ENCODE results near the gene LRRC7. TPM values are rescaled to one million over a fixed set of nuclear protein-coding genes. Genes with fewer than 3 reads are reported as not detected.
"Not testable (repeated sequence)": the region's sequence is repeated elsewhere in the genome, so short reads cannot be mapped to it uniquely, and the experiment has no call there.

The LRRC7 gene
- total RNA-seq, 3 donors from 2014 or later (not counting 1 experiment from before 2014, with no cell fraction given) = not detected

DNA sequence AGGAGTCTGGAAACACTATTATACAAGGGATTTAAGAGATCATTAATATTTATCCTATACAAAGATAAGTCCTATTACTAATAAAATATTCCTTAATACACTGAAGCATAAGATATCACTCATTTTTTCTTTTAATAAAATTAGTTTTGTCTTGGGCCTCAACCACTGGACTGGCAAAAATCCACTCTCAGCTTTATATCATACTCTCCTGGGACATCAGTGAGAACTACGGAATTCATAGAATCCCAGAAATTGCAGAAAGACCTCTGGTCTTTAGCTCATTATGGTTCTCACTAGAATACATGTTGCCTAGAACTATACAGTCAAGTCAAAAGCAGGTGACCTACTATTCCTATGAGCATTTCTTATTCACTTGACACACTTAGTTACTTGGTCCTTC is 352.7 kb downstream of the LRRC7 start:
- TF ChIP-seq, protein P1, sequence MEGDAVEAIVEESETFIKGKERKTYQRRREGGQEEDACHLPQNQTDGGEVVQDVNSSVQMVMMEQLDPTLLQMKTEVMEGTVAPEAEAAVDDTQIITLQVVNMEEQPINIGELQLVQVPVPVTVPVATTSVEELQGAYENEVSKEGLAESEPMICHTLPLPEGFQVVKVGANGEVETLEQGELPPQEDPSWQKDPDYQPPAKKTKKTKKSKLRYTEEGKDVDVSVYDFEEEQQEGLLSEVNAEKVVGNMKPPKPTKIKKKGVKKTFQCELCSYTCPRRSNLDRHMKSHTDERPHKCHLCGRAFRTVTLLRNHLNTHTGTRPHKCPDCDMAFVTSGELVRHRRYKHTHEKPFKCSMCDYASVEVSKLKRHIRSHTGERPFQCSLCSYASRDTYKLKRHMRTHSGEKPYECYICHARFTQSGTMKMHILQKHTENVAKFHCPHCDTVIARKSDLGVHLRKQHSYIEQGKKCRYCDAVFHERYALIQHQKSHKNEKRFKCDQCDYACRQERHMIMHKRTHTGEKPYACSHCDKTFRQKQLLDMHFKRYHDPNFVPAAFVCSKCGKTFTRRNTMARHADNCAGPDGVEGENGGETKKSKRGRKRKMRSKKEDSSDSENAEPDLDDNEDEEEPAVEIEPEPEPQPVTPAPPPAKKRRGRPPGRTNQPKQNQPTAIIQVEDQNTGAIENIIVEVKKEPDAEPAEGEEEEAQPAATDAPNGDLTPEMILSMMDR (IDR thresholded peaks at IDR 0.05) = no peak
- intact Hi-C loops (cut with micrococcal nuclease) = no loop called here
- Histone ChIP-seq H3K27ac (ENCODE audit: low read length) (no peak overlapping the region), H3K27me3 (ENCODE audit: control insufficient read depth, insufficient read depth, low read length) (no peaks in the 10 kb centered on the region), H3K36me3 (ENCODE audit: control insufficient read depth, insufficient read depth, low read length) (no peaks in the 10 kb centered on the region), H3K9me3 (ENCODE audit: control insufficient read depth, insufficient read depth, low read length) (peaks cover 5% of the 10 kb centered on the region), H3K4me1 (ENCODE audit: control insufficient read depth, insufficient read depth, low read length) (no peaks in the 10 kb centered on the region), H3K4me3 (ENCODE audit: low read length) (no peak overlapping the region)
- Mint-ChIP-seq H3K4me1 (no peaks in the 10 kb centered on the region), H3K27me3 (ENCODE audit: low read depth in 2 of 2) (no peaks in the 10 kb centered on the region), H3K27ac (no peak overlapping the region), H3K36me3 (no peaks in the 10 kb centered on the region), H3K9me3 (peaks cover 5 to 10% of the 10 kb centered on the region in 2 donors), H3K4me3 (no peak overlapping the region)
- 90% methylated on average over 1 of the region's 1 CpG for WGBS (ENCODE audit: insufficient coverage)
- ATAC-seq = no peak
- DNase-seq = no peak

GRCh38 chr1:69921486-69921885 is 353.8 kb downstream of the LRRC7 start:
- H3K27me3 Mint-ChIP-seq (ENCODE audit: low read depth in 2 of 2) = no peaks in the 10 kb centered on the region
- TF ChIP-seq, protein P1 (IDR thresholded peaks at IDR 0.05) = no peak

DNA sequence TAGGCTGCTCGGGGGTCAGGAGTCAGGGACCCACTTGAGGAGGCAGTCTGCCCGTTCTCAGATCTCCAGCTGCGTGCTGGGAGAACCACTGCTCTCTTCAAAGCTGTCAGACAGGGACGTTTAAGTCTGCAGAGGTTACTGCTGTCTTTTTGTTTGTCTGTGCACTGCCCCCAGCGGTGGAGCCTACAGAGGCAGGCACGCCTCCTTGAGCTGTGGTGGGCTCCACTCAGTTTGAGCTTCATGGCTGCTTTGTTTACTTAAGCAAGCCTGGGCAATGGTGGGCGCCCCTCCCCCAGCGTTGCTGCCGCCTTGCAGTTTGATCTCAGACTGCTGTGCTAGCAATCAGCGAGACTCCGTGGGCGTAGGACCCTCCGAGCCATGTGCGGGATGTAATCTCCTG is 360.5 kb downstream of the LRRC7 start:
- H3K27me3 Mint-ChIP-seq (ENCODE audit: low read depth in 2 of 2); DNase-seq; H3K27ac ChIP-seq (ENCODE audit: low read length); H3K27me3 ChIP-seq (ENCODE audit: control insufficient read depth, insufficient read depth, low read length); H3K4me3 Mint-ChIP-seq; H3K36me3 ChIP-seq (ENCODE audit: control insufficient read depth, insufficient read depth, low read length); H3K27ac Mint-ChIP-seq; H3K9me3 ChIP-seq (ENCODE audit: control insufficient read depth, insufficient read depth, low read length); H3K4me3 ChIP-seq (ENCODE audit: low read length); ATAC-seq; intact Hi-C loops (cut with micrococcal nuclease); H3K4me1 Mint-ChIP-seq; H3K4me1 ChIP-seq (ENCODE audit: control insufficient read depth, insufficient read depth, low read length): not testable (repeated sequence)
- H3K9me3 Mint-ChIP-seq = peaks cover 15 to 18% of the 10 kb centered on the region in 2 donors
- WGBS (ENCODE audit: insufficient coverage) = 93% methylated on average over 11 of the region's 14 CpGs
- H3K36me3 Mint-ChIP-seq = peaks cover 15% of the 10 kb centered on the region

More at GRCh38 chr1:69921486-69921885, 353.8 kb downstream of the LRRC7 start:
- Histone ChIP-seq H3K27ac (ENCODE audit: low read length) (no peak overlapping the region), H3K4me1 (ENCODE audit: control insufficient read depth, insufficient read depth, low read length) (no peaks in the 10 kb centered on the region), H3K9me3 (ENCODE audit: control insufficient read depth, insufficient read depth, low read length) (peaks cover 5% of the 10 kb centered on the region), H3K36me3 (ENCODE audit: control insufficient read depth, insufficient read depth, low read length) (no peaks in the 10 kb centered on the region), H3K27me3 (ENCODE audit: control insufficient read depth, insufficient read depth, low read length) (no peaks in the 10 kb centered on the region), H3K4me3 (ENCODE audit: low read length) (no peak overlapping the region)
- intact Hi-C loops (cut with micrococcal nuclease) = no loop called here
- ATAC-seq = no peak
- Mint-ChIP-seq H3K36me3 (no peaks in the 10 kb centered on the region), H3K4me1 (no peaks in the 10 kb centered on the region), H3K4me3 (no peak overlapping the region), H3K9me3 (peaks cover 5 to 10% of the 10 kb centered on the region in 2 donors), H3K27ac (no peak overlapping the region)
- no peak for DNase-seq

DNA sequence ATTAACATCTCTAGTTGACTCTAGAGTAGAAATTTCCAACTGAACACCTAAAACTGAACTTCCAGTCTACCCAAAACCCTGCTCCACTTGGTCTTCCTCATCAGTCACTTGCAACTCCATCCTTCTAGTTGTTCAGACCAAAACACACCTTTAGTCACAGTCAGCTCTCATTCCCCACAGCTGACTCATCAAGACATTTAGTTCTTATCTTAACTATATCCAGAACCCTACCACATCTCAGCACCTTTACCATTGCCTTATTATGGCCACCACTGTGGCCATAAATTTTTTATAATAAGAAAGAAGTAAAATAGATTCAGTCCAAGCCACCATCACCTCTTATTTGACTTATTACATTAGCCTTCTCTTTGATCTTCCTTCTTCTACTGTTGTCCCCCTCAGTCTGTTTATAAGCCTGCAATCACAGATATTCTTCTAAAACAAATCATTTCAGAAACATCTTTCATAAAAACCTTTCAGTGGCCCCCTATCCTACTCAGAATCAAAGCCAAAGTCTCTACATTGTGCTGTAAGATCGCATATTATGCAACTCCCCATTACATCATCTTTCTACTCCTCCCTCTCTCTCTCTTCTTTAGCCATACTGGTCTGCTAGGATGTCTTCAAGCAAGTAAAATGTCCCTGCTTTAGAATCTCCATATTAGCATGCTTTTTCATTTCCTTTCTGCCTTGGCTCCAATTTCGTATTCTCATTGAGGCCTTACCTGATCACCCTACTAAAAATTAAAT is 361.8 kb downstream of the LRRC7 start:
- Mint-ChIP-seq H3K4me1 (no peaks in the 10 kb centered on the region), H3K27ac (no peak overlapping the region), H3K4me3 (no peak overlapping the region), H3K36me3 (peaks cover 15% of the 10 kb centered on the region), H3K9me3 (peaks cover 17 to 21% of the 10 kb centered on the region in 2 donors), H3K27me3 (ENCODE audit: low read depth in 2 of 2) (no peaks in the 10 kb centered on the region)
- Histone ChIP-seq H3K4me1 (ENCODE audit: control insufficient read depth, insufficient read depth, low read length) (no peaks in the 10 kb centered on the region), H3K4me3 (ENCODE audit: low read length) (no peak overlapping the region), H3K27ac (ENCODE audit: low read length) (no peak overlapping the region), H3K9me3 (ENCODE audit: control insufficient read depth, insufficient read depth, low read length) (no peaks in the 10 kb centered on the region), H3K27me3 (ENCODE audit: control insufficient read depth, insufficient read depth, low read length) (no peaks in the 10 kb centered on the region), H3K36me3 (ENCODE audit: control insufficient read depth, insufficient read depth, low read length) (no peaks in the 10 kb centered on the region)
- no peak for ATAC-seq
- TF ChIP-seq, protein P1 (IDR thresholded peaks at IDR 0.05) = no peak
- DNase-seq = no peak
- 82% methylated on average over 2 of the region's 2 CpGs for WGBS (ENCODE audit: insufficient coverage)
- intact Hi-C loops (cut with micrococcal nuclease) = no loop called here

Data from natural killer cell (primary cell).